Measurements from ENCODE around the gene TGFBR3. TPM values are rescaled to one million over a fixed set of nuclear protein-coding genes. Genes with fewer than 3 reads are reported as not detected.

The TGFBR3 gene
- total RNA-seq, 1 experiment from 2014 or later, result 1.3 TPM

DNA sequence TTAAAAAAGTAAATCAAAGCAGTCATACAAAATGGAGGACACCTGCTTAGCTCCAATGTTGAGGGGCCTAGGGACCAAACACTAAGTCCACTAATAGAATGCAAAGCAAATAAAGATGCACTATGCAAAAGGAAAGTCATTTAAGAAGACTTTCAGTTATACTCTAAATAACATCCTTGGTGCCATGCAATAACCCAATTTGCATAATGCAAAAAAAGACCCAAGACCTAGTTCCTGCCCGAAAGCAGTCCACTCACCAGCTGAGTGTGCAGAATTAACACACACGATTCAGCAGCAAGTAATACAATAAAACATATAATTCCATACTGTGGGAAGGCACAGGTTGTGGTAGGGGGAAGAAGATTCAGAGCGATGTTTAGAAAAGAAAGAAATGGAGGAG lies 101.8 kb downstream of the TGFBR3 start:
- DNase-seq, result no peak
- Histone ChIP-seq H3K27me3 (no peaks in the 10 kb centered on the region), H3K4me3 (no peak overlapping the region), H3K9me3 (no peaks in the 10 kb centered on the region), H3K36me3 (no peaks in the 10 kb centered on the region)

DNA sequence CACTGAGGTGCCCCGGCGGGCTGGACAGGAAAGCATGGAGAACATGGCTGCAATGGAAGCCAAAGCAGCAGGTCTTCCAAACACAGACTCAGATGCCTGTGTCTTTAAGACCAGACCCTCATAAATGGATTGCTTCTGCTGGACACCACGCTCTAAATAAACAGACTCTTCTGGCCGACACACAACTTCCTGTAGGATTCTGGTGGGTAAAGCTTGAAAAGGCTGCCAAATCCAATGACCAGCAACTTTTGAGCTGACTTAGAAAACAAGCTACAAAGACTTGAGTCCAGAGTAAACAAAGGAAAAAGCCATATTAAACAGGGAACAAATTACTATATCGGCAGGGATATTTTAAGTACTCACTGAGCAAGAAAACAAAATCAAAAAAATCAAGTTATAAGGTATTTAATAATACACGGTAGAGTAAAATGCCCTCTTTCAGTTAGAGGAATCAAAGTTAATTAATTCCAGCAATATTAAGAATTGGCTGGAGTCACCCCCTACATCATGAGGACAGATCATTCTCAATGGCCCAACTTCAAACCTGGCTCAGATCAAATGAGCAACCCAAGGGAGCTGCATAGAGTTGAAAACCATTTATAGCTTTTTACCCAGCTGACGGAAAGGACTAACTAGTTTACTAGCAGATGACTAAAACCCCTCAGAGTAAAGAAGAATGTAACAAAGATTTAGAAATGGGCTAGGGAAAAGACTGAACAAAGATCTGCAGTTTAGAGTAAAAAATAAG lies 102.4 kb downstream of the TGFBR3 start:
- H3K4me3 ChIP-seq, result no peak overlapping the region
- H3K36me3 ChIP-seq, result no peaks in the 10 kb centered on the region
- H3K9me3 ChIP-seq, result no peaks in the 10 kb centered on the region
- peak; percentile 65 for DNase-seq
- H3K27me3 ChIP-seq, result no peaks in the 10 kb centered on the region

DNA sequence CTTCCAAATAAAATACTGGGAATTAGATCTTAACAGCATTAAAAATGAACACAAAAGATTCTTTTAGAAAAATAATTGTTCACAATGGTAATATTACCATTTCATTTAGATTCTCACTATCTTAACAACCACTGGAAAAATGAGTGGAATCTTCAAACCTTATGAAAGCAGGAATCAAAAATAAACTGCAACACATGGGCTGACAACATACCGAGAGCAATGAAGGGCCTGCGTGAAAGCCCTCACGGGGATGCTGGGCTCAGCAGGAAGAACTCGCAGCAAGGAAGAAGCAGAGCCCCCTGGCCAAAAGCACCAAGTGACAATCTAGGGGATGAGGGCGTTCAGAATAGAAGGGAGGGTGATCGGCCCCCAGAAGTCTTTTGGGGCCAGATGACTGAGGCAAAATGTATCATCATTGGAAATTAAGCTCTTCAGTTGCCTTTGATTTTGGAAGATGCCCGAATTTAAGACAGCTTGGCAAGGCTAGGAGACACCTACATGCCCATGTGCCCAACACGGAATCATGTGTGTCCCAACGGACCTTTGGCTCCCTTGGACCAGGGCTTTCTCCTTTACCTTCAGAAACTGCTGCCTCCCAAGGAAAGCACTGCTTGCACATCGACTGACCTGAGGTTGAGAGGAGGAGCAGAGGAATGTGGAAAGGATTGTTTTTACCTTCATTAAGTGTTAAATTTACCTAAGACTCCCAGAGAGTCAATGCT lies 103.9 kb downstream of the TGFBR3 start:
- no peak for DNase-seq

DNA sequence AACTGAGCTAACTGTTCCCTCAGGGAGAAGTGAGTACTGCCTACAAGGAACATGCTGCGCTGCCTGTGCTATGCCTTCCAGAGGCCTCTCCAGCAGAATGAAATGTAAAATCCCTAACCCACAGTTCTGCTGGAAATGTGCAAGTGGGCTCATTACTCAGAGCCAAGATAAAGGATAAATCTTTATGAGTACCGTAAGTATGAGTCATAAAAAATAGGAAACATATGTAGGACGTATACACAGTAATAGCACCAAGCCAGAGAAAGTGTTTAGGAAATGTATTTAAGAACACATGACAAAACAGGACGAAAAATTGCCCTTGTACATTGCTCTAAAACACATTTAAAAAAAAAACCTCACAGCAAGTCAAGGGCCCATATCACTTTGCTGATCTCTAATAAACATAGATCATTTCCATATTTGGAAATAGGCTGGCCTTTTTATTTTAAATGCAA lies 104.6 kb downstream of the TGFBR3 start:
- no peaks in the 10 kb centered on the region for H3K27me3 ChIP-seq
- no peaks in the 10 kb centered on the region for H3K9me3 ChIP-seq
- no peak overlapping the region for H3K4me3 ChIP-seq
- no peaks in the 10 kb centered on the region for H3K36me3 ChIP-seq
- peak; percentile 36 for DNase-seq

More for the DNA sequence above, 103.9 kb downstream of the TGFBR3 start:
- Histone ChIP-seq H3K9me3 (no peaks in the 10 kb centered on the region), H3K4me3 (no peak overlapping the region), H3K27me3 (no peaks in the 10 kb centered on the region), H3K36me3 (no peaks in the 10 kb centered on the region)

DNA sequence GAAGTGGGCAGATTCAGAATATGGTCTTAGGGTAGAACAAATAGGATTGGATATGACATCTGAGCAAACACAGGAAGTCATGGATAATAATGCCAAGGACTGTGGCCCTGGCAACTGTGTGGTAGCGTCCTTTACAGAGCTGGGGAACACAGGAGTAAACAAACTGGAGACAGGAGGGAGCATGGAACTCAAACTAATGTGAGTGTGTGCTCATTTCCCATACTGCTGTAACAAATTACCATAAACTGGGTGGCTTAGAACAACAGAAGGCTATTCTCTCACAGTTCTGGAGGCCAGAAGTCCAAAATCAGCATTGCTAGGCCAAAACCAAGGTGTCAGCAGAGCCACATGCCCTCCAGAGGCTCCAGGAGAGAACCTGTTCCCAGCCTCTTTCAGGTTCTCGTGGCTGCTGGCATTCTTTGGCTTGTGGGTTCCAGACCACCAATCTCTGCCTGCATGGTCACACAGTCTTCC lies 106.4 kb downstream of the TGFBR3 start:
- Histone ChIP-seq H3K4me3 (no peak overlapping the region), H3K36me3 (no peaks in the 10 kb centered on the region), H3K27me3 (no peaks in the 10 kb centered on the region), H3K9me3 (no peaks in the 10 kb centered on the region)
- no peak for DNase-seq

DNA sequence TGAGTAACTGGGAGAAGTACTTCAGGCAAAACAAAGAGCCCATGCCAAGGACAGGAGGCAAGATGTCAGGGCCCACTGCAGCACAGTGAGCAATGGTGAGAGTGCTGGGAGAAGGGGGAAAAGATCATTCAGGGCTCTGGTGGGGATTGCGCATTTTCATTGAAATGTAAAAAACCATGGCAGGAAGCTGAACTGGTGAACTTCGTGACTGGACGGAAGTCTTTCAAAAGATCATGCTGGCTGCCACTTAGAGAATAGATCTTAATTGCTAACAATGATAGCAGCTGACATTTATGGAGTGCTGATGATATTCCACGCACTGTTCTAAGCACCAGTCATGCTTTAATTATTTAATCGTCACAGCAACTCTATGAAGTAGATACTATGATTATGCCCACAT lies 107.0 kb downstream of the TGFBR3 start:
- Histone ChIP-seq H3K9me3 (no peaks in the 10 kb centered on the region), H3K4me3 (no peak overlapping the region), H3K27me3 (no peaks in the 10 kb centered on the region), H3K36me3 (no peaks in the 10 kb centered on the region)
- no peak for DNase-seq

DNA sequence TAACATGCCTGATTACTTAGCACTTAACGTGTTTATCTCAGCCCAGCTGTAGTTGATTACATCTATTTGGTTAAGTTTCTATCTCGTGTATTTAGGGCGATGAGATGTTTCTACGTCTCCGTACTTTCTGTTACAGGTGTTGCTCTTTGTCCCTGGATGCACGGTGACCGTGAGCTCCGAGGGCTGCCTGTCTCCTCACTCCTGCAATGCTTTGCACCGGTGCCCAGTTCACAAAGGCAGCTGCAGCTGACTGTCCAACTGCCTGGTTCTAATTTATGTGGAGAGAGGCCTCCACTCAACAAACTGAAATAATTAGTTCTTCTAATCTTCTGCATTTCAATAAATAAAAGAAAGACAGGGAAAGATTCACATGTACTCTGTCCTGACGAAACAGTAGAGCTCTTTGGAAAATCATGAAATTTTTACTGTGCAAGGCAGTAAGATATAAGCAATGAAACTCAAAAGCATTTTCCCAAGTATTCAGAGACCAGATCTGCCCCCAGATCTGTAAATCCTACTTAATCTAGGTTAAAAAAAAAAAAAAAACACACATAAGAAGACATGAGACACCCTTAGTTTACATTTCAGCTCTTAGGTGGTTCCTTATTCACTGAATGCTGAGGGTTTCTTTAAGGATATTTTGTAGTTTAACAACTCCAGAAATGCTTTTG lies 108.2 kb downstream of the TGFBR3 start:
- no peaks in the 10 kb centered on the region for H3K9me3 ChIP-seq
- DNase-seq, result no peak
- no peak overlapping the region for H3K4me3 ChIP-seq
- no peaks in the 10 kb centered on the region for H3K27me3 ChIP-seq
- H3K36me3 ChIP-seq, result no peaks in the 10 kb centered on the region

DNA sequence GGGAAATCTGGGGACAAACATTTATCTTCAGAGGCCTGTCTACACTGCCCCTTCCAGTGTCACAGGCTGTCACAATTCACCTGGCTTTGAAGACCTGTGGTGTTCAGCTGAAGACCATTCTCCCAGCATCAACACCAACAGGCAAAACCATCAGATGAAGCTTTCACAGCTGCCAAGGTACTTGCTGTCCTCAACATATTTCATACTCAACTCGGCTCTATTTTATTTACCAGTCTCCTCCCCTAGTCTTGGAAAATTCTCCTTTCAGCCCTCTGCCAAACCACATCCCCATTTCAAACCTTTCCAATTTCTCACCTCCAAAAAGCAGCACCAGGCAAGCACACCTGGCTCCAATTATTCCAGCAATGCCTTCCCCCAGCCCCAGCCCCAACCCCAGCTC lies 108.8 kb downstream of the TGFBR3 start:
- H3K4me3 ChIP-seq, result no peak overlapping the region
- H3K27me3 ChIP-seq, result no peaks in the 10 kb centered on the region
- DNase-seq, result no peak
- no peaks in the 10 kb centered on the region for H3K9me3 ChIP-seq
- no peaks in the 10 kb centered on the region for H3K36me3 ChIP-seq

DNA sequence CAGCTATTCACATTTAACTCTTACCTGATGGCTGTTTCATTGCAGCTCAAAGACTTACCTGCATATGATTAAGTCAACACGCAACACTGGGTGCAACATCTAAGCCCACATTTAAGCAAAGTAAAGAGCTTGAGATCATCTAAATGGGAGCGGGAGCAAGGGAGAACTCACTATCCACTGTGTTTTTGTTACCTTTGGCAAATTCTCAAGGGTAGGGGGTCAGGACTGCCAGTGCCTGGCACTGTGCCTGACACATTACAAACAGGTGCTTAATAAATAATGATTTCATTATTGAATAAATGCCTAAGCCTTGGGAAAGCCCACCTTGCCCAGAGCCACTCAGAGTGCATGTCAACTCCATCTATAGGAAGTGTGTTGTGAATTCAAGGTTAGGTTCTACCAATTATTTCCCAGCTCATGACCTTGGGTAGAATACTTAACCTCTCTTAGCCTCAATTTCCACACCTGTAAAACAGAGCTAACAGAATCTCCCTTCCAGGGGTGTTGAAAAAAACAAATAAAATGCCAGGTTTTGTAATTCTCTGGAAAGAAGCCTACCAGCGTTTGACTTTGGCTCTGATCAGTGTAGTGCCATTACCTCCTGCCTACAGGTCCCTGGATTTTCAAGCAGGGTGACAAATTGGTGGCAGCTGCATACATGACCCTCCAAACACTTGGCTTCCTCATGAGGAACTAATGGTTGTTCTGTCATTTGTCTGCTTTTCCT lies 109.7 kb downstream of the TGFBR3 start:
- H3K9me3 ChIP-seq, result no peaks in the 10 kb centered on the region
- DNase-seq, result no peak
- no peaks in the 10 kb centered on the region for H3K27me3 ChIP-seq
- H3K36me3 ChIP-seq, result no peaks in the 10 kb centered on the region
- H3K4me3 ChIP-seq, result no peak overlapping the region

DNA sequence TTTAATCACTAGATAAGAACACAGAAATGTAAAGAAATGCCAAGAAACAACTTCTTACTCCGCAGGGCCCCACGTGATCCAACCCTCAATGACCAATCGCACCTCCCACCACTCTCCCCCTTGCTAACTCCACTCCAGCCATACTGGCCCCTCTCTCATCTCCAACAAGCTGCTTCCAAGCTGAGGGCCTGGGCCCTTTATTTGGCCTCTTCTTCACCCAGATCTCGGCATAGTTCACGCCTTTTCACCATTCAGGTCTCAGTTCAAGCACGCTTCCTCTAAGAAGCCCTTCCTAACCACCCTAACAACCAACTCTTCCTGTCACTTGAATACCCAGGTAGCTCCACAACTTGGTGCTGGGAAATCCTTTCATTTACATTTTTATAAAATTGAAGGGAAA lies 110.7 kb downstream of the TGFBR3 start:
- no peaks in the 10 kb centered on the region for H3K9me3 ChIP-seq
- no peak overlapping the region for H3K4me3 ChIP-seq
- no peaks in the 10 kb centered on the region for H3K36me3 ChIP-seq
- DNase-seq, result no peak
- H3K27me3 ChIP-seq, result no peaks in the 10 kb centered on the region

DNA sequence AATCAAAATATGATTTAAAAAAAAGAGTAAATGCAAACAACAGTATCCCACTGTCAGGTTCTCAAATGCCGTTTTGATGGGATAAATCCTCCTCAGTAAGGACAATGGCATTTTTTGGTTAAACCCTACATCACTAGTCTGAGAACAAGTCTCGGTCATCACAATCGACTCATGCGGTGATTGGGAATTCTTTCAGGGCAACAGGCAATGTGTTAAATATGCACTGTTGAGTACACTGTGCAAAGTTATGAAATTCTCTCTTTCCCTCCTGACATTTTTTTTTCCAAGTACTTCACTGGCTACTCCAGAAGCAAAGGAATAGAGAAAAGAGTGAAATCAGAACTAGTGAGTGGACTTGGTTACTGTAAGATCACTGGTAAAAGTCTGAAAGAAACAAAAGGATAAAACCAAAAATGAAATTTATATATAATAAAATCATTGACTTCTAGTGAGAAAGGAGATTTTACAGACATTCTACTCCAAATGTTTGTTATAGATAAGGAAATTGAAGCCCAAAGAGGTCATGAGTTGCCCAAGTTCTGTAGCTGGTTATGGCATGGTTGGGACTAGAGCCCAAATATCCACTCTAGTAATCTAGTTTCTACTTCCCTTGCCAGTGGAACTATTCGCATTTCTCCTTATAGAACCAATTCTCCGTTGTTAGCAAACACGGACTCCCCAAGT lies 111.3 kb downstream of the TGFBR3 start:
- Histone ChIP-seq H3K27me3 (no peaks in the 10 kb centered on the region), H3K9me3 (no peaks in the 10 kb centered on the region), H3K36me3 (no peaks in the 10 kb centered on the region), H3K4me3 (no peak overlapping the region)
- DNase-seq, result no peak

DNA sequence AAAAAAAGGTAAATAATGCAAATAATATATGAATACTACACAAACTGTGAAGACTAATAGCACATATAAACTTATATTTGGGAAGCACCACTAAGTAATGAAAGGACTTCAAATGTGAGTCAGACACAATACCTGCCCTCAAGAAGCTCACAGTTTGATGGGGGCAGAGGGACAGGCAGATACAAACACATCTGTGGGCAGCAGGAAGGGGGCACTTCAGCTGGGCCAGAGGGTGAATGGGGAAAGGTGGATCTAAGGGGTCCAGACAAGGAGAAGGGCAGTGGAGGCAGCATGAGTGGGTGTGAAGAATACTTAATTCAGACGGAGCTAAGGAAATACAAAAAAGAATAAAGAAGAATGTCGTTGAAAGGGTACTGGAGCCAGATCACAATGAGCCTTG lies 114.2 kb downstream of the TGFBR3 start:
- Histone ChIP-seq H3K4me3 (no peak overlapping the region), H3K9me3 (no peaks in the 10 kb centered on the region), H3K27me3 (no peaks in the 10 kb centered on the region), H3K36me3 (no peaks in the 10 kb centered on the region)
- DNase-seq, result no peak

DNA sequence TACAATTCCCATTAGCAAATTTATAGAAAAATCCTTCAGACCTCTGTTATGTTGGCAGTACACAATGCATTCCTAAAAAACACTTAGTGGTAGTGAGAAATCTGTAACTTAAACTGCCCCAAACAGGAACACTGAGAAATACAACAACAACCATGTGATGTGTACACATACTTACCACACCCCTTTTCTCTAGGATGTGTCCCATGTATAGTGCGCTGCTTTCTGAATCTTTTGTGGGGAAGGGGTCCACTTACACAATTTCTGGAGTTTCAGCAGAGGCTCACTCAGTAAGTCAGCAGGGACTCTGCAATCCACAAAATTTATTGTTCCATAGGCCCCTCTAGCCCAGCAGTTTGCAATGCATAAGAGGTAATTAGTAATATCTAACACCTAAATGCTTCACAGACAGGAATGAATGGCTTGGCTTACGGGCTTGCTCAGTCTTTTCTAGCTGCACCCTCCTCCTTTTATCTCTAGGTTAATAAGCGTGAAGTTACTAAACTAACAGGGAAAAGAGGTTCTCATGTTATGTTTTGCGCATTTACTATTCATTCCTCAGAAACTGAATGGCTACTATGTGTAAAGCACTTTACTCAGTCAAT lies 115.2 kb downstream of the TGFBR3 start:
- H3K9me3 ChIP-seq, result no peaks in the 10 kb centered on the region
- H3K4me3 ChIP-seq, result no peak overlapping the region
- H3K36me3 ChIP-seq, result no peaks in the 10 kb centered on the region
- H3K27me3 ChIP-seq, result no peaks in the 10 kb centered on the region
- DNase-seq, result no peak

DNA sequence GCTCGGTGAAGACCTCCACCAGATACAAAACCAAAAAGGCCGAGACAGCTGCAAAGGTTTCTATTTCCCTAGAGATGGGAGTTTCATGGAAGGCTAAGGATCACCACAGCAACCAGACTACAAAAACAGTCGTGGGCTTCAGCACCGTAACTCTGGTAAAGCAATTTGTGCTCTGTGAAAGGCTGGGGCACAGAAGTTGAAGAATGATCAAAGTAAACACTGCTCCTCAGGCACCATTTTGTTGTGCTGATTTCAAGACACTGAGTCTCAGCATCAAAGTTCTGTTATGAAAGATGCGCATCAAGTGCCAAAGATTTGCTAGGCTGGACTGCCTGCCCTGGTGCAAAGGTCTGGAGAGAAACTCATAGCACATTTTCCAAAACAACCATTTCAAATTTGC lies 116.2 kb downstream of the TGFBR3 start:
- Histone ChIP-seq H3K27me3 (no peaks in the 10 kb centered on the region), H3K9me3 (no peaks in the 10 kb centered on the region), H3K36me3 (no peaks in the 10 kb centered on the region), H3K4me3 (no peak overlapping the region)
- no peak for DNase-seq

DNA sequence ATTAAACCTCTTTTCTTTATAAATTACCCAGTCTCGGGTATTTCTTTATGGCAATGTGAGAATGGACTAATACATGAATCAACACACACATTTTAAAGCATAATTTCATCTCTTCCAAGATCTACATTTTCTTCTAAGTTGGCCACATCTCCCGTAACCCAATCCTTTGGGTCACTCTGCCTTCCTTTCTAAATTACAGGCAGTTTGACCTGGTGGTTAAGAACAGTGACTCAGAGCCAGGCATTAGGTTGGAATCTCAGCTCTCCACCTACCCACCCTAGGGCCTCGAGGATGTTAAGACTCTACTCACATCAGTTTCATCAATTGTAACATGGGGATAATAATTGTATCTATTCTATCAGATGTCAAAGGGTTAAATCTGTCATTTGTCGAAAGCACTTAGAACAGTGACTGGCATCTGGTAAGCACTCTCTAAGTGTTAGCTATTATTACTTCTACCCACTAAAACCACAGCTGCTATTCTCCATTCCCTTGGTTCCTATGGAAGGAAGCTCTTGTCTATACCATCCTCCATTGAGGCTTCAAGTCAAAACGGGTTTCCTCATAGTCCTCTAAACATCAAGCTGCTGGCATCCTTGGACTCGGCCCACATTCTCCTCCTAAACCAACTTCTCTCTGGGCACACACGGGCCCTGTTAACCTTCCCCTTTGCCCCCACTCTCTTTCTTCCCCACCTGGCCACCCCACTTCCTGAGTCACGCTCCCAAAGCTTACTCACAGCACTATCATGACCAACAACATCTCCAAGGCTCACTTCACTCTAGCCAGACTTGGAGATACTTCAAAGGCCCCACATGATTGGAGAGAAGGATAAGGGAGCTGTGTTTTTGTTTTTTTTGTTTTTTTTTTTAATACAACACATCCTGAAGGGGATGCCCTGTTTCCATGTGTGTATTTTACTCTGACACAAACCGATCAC lies 116.9 kb downstream of the TGFBR3 start:
- H3K9me3 ChIP-seq, result no peaks in the 10 kb centered on the region
- no peak overlapping the region for H3K4me3 ChIP-seq
- no peaks in the 10 kb centered on the region for H3K27me3 ChIP-seq
- no peak for DNase-seq
- no peaks in the 10 kb centered on the region for H3K36me3 ChIP-seq
